WTC11 (cell line): ENCODE data around the gene ANXA9. TPM values are rescaled to one million over a fixed set of nuclear protein-coding genes. Genes with fewer than 3 reads are reported as not detected.

Experiments
- ATAC-seq: fragments of 200-7000 bp; cut with Tn5 transposase; 2 replicates; pipeline ENCODE4 v1.10.0; 2021; ENCODE audit warnings: mild to moderate bottlenecking, moderate library complexity
- CTCF ChIA-PET: fragments of 300-600 bp; sonication (Branson Sonifier 250); formaldehyde crosslinking; loops from one replicate; lab custom pipeline; 2021; ENCODE audit warnings: antibody characterized with exemption; lab: Charles Lee
- POLR2A ChIA-PET: fragments of 350-600 bp; sonication (Branson Sonifier 250); formaldehyde crosslinking; loops from one replicate; lab custom pipeline; 2021; ENCODE audit warnings: antibody characterized with exemption; lab: Charles Lee
- DNase-seq: peaks from one replicate; pipeline ENCODE4 v3.0.0; 2021; ENCODE audit warnings: low spot score
- H3K27ac Mint-ChIP-seq: 2 replicates; pipeline ENCODE4 v1.8.0; 2021; ENCODE audit warnings: mixed read lengths
- H3K27me3 Mint-ChIP-seq: 2 replicates; pipeline ENCODE4 v1.8.0; 2021; ENCODE audit warnings: low read depth, mild to moderate bottlenecking, moderate library complexity, mixed read lengths
- H3K36me3 Mint-ChIP-seq: 2 replicates; pipeline ENCODE4 v1.8.0; 2021; ENCODE audit warnings: mixed read lengths
- H3K4me1 Mint-ChIP-seq: 2 replicates; pipeline ENCODE4 v1.8.0; 2022; ENCODE audit warnings: mixed read lengths
- H3K4me3 Mint-ChIP-seq: 2 replicates; pipeline ENCODE4 v1.8.0; 2021; ENCODE audit warnings: mild to moderate bottlenecking, moderate library complexity, mixed read lengths
- H3K9me3 Mint-ChIP-seq: 2 replicates; pipeline ENCODE4 v1.8.0; 2021; ENCODE audit warnings: mixed read lengths
- ATF2 ChIP-seq: sonication (generic); formaldehyde crosslinking; IDR thresholded peaks from 2 replicates; pipeline ENCODE4 v1.8.1; 2022; ENCODE audit warnings: low read depth, missing genetic modification reagents, borderline replicate concordance
- CREM ChIP-seq: sonication (generic); formaldehyde crosslinking; IDR thresholded peaks from 2 replicates; pipeline ENCODE4 v1.8.1; 2022; ENCODE audit warnings: mild to moderate bottlenecking, missing genetic modification reagents, moderate library complexity
- E2F1 ChIP-seq: sonication (generic); formaldehyde crosslinking; IDR thresholded peaks from 2 replicates; pipeline ENCODE4 v1.8.0; 2022; ENCODE audit warnings: mild to moderate bottlenecking, missing genetic modification reagents
- ELF4 ChIP-seq: sonication (generic); formaldehyde crosslinking; IDR thresholded peaks from 2 replicates; pipeline ENCODE4 v1.8.1; 2022; ENCODE audit warnings: low read depth, mild to moderate bottlenecking, moderate library complexity, missing genetic modification reagents
- ERG ChIP-seq: fragments of 250-450 bp; sonication (Bioruptor Pico); IDR thresholded peaks from 2 replicates; pipeline ENCODE4 v1.8.0; 2021; ENCODE audit warnings: mild to moderate bottlenecking
- GTF2I ChIP-seq: fragments of 250-450 bp; sonication (Bioruptor Pico); conservative IDR thresholded peaks from 2 replicates; pipeline ENCODE4 v1.4.0; 2021; ENCODE audit warnings: mild to moderate bottlenecking
- HMGA2 ChIP-seq: fragments of 250-450 bp; sonication (Bioruptor Pico); IDR thresholded peaks from 2 replicates; pipeline ENCODE4 v1.4.0; 2021; ENCODE audit warnings: mild to moderate bottlenecking, moderate library complexity
- HMGXB4 ChIP-seq: sonication (generic); formaldehyde crosslinking; IDR thresholded peaks from 2 replicates; pipeline ENCODE4 v1.8.1; 2023; ENCODE audit warnings: mild to moderate bottlenecking, moderate library complexity, missing genetic modification reagents
- KAT7 ChIP-seq: sonication (generic); formaldehyde crosslinking; IDR thresholded peaks from 2 replicates; pipeline ENCODE4 v1.8.1; 2023; ENCODE audit warnings: missing genetic modification reagents, mild to moderate bottlenecking, borderline replicate concordance
- NFYB ChIP-seq: sonication (generic); formaldehyde crosslinking; conservative IDR thresholded peaks from 2 replicates; pipeline ENCODE4 v1.8.0; 2022; ENCODE audit warnings: low read depth, missing genetic modification reagents
- NR1H2 ChIP-seq: sonication (generic); formaldehyde crosslinking; IDR thresholded peaks from 2 replicates; pipeline ENCODE4 v1.9.0; 2021; ENCODE audit warnings: mild to moderate bottlenecking, moderate library complexity, missing genetic modification reagents
- PRDM15 ChIP-seq: sonication (generic); formaldehyde crosslinking; IDR thresholded peaks from 2 replicates; pipeline ENCODE4 v1.8.0; 2022; ENCODE audit warnings: missing genetic modification reagents
- SMAD4 ChIP-seq: sonication (generic); formaldehyde crosslinking; IDR thresholded peaks from 2 replicates; pipeline ENCODE4 v1.8.0; 2022; ENCODE audit warnings: mild to moderate bottlenecking, missing genetic modification reagents
- SP1 ChIP-seq: sonication (generic); formaldehyde crosslinking; conservative IDR thresholded peaks from 2 replicates; pipeline ENCODE4 v1.8.1; 2022; ENCODE audit warnings: missing genetic modification reagents
- TP53 ChIP-seq: sonication (generic); formaldehyde crosslinking; IDR thresholded peaks from 2 replicates; pipeline ENCODE4 v1.8.1; 2023; ENCODE audit warnings: mild to moderate bottlenecking, missing genetic modification reagents
- ZMAT4 ChIP-seq: fragments of 250-450 bp; sonication (Bioruptor Pico); IDR thresholded peaks from 2 replicates; pipeline ENCODE4 v1.9.0; 2021; ENCODE audit warnings: mild to moderate bottlenecking
- ZNF317 ChIP-seq: sonication (generic); formaldehyde crosslinking; IDR thresholded peaks from 2 replicates; pipeline ENCODE4 v1.8.1; 2023; ENCODE audit warnings: low read depth, mild to moderate bottlenecking, moderate library complexity, missing genetic modification reagents, borderline replicate concordance
- ZNF425 ChIP-seq: fragments of 250-450 bp; sonication (Bioruptor Pico); conservative IDR thresholded peaks from 2 replicates; pipeline ENCODE4 v1.9.0; 2021; ENCODE audit warnings: mild to moderate bottlenecking
- ZNF532 ChIP-seq: fragments of 250-450 bp; sonication (Bioruptor Pico); IDR thresholded peaks from 2 replicates; pipeline ENCODE4 v1.9.0; 2021; ENCODE audit warnings: mild to moderate bottlenecking, borderline replicate concordance
- ZNF671 ChIP-seq: fragments of 250-450 bp; sonication (Bioruptor Pico); IDR thresholded peaks from 2 replicates; pipeline ENCODE4 v1.8.0; 2021; ENCODE audit warnings: mild to moderate bottlenecking
- total RNA-seq: library from RNA; stranded (reverse); gene quantifications from 3 replicates; pipeline ENCODE4 v1.2.3, GENCODE V29; 2021

The ANXA9 gene
- total RNA-seq, 1 experiment from 2014 or later: 1.6 TPM

- DNase-seq (no peak), ATAC-seq (no peak)
- ChIA-PET POLR2A (no interaction called here), CTCF (interaction anchor here (0.7 kb wide), 1 partner anchor 37 kb away, joined by 3 read pairs; no protein-coding TSS in a partner anchor)
- H3K36me3 Mint-ChIP-seq: no peaks in the 10 kb centered on the region
- no peak for TF ChIP-seq HMGXB4 (CRISPR knock-in tag)
- no peak for TF ChIP-seq TP53
- TF ChIP-seq ZNF532 (CRISPR knock-in tag): no peak
- TF ChIP-seq ZNF317 (CRISPR knock-in tag): no peak
- TF ChIP-seq HMGA2 (CRISPR knock-in tag): no peak
- no peak for TF ChIP-seq SMAD4 (CRISPR knock-in tag)
- TF ChIP-seq ZMAT4 (CRISPR knock-in tag): no peak
- no peak for TF ChIP-seq E2F1 (CRISPR knock-in tag)
- no peak for TF ChIP-seq SP1 (CRISPR knock-in tag)
- no peak for TF ChIP-seq PRDM15 (CRISPR knock-in tag)
- TF ChIP-seq ERG (CRISPR knock-in tag): no peak
- no peak for TF ChIP-seq NFYB (CRISPR knock-in tag)
- no peak for TF ChIP-seq CREM (CRISPR knock-in tag)
- TF ChIP-seq ZNF671 (CRISPR knock-in tag): no peak
- no peak for TF ChIP-seq ATF2 (CRISPR knock-in tag)
- TF ChIP-seq NR1H2: no peak
- TF ChIP-seq ZNF425: no peak
- no peak for TF ChIP-seq ELF4 (CRISPR knock-in tag)
- no peak for TF ChIP-seq GTF2I (CRISPR knock-in tag)
- no peak for TF ChIP-seq KAT7 (CRISPR knock-in tag)
- TF ChIP-seq, all 79 proteins: peak for 0
- no peaks in the 10 kb centered on the region for H3K27me3 Mint-ChIP-seq
- no peak overlapping the region for H3K4me3 Mint-ChIP-seq
- H3K27ac Mint-ChIP-seq: no peak overlapping the region
- peaks cover 24% of the 10 kb centered on the region for H3K4me1 Mint-ChIP-seq
- no peaks in the 10 kb centered on the region for H3K9me3 Mint-ChIP-seq
Measured at GRCh38 chr1:151011154-151011850, 29.2 kb downstream of the ANXA9 start.
